Activated CD8-positive, alpha-beta T cell treated with anti-CD3 and anti-CD28 coated beads for 36 hours (primary cell): ENCODE measurements around the gene CEBPG. TPM values are rescaled to one million over a fixed set of nuclear protein-coding genes. Genes with fewer than 3 reads are reported as not detected.

Source experiments
- ATAC-seq: fragments of 200-7000 bp; cut with Tn5 transposase; one replicate; pipeline ENCODE4 v1.10.0; 2021; ENCODE audit warnings: mild to moderate bottlenecking, moderate library complexity
- CTCF ChIA-PET: fragments of 350-600 bp; sonication (Branson Sonifier 250); formaldehyde crosslinking; loops from one replicate; lab custom pipeline; 2021; ENCODE audit warnings: antibody characterized with exemption; lab: Charles Lee
- POLR2A ChIA-PET: fragments of 350-600 bp; sonication (Branson Sonifier 250); formaldehyde crosslinking; loops from one replicate; lab custom pipeline; 2021; ENCODE audit warnings: antibody characterized with exemption; lab: Charles Lee
- DNase-seq: peaks from one replicate; pipeline ENCODE4 v3.0.0-alpha.2; 2020
- H3K27ac Mint-ChIP-seq: one replicate; pipeline ENCODE4 v1.8.0; 2021; ENCODE audit warnings: mild to moderate bottlenecking, mixed read lengths
- H3K27me3 Mint-ChIP-seq: one replicate; pipeline ENCODE4 v1.8.0; 2021; ENCODE audit warnings: mixed read lengths
- H3K36me3 Mint-ChIP-seq: one replicate; pipeline ENCODE4 v1.8.0; 2021; ENCODE audit warnings: low read depth, mixed read lengths
- H3K4me1 Mint-ChIP-seq: one replicate; pipeline ENCODE4 v1.8.0; 2021; ENCODE audit warnings: low read depth, mixed read lengths
- H3K4me3 Mint-ChIP-seq: one replicate; pipeline ENCODE4 v1.8.0; 2021; ENCODE audit warnings: mild to moderate bottlenecking, moderate library complexity, mixed read lengths
- H3K9me3 Mint-ChIP-seq: one replicate; pipeline ENCODE4 v1.8.0; 2021; ENCODE audit warnings: mixed read lengths
- CTCF ChIP-seq: fragments of 200-600 bp; IDR thresholded peaks from one replicate; pipeline ENCODE4 v1.8.0; 2022; ENCODE audit warnings: antibody characterized with exemption, mild to moderate bottlenecking
- intact Hi-C: fragments of 100-400 bp; cut with micrococcal nuclease; formaldehyde crosslinking; loops from one replicate; pipeline ENCODE4 v1.10.0; 2022
- total RNA-seq, 2 experiments: library from RNA; stranded (reverse); gene quantifications; one replicate each; pipeline ENCODE4 v1.2.3, GENCODE V29; 2021

The CEBPG gene
- total RNA-seq, 2 experiments from 2014 or later = 28.3 to 30.1 TPM

- Mint-ChIP-seq H3K4me1 (peaks cover 14% of the 10 kb centered on the region), H3K36me3 (no peaks in the 10 kb centered on the region), H3K4me3 (no peak overlapping the region), H3K27me3 (no peaks in the 10 kb centered on the region), H3K27ac (no peak overlapping the region), H3K9me3 (no peaks in the 10 kb centered on the region)
- intact Hi-C loops = no loop called here
- CTCF ChIA-PET = interaction anchor here (1.0 kb wide), 1 partner anchor 13 kb away, joined by 3 read pairs; no protein-coding TSS in a partner anchor
- DNase-seq (no peak), ATAC-seq (no peak)
- POLR2A ChIA-PET = no interaction called here
- TF ChIP-seq CTCF = no peak
Measured at GRCh38 chr19:33428627-33429125, 55.2 kb downstream of the CEBPG start.

- peak overlapping the region; percentile 67 for H3K27ac Mint-ChIP-seq
- no peaks in the 10 kb centered on the region for H3K36me3 Mint-ChIP-seq
- H3K9me3 Mint-ChIP-seq = no peaks in the 10 kb centered on the region
- POLR2A ChIA-PET = no interaction called here
- CTCF ChIA-PET = interaction anchor here (0.7 to 1.6 kb wide), 26 partner anchors 10 to 348 kb away, joined by 3 to 39 read pairs (median 4); partner anchors contain the start of genes CEBPG and PEPD
- no peaks in the 10 kb centered on the region for H3K27me3 Mint-ChIP-seq
- ATAC-seq = peak; percentile 78
- peaks cover 14% of the 10 kb centered on the region for H3K4me1 Mint-ChIP-seq
- TF ChIP-seq CTCF = no peak
- DNase-seq = peak; percentile 34
- no peak overlapping the region for H3K4me3 Mint-ChIP-seq
- intact Hi-C loops = loop anchor here (2.0 kb wide), 1 partner anchor 341 kb away; no protein-coding TSS in a partner anchor
Measured at GRCh38 chr19:33429891-33430673, 56.6 kb downstream of the CEBPG start.

GRCh38 chr19:33430674-33431277 is 57.3 kb downstream of the CEBPG start:
- Mint-ChIP-seq H3K36me3 (no peaks in the 10 kb centered on the region), H3K27ac (peak overlapping the region; percentile 67), H3K27me3 (no peaks in the 10 kb centered on the region), H3K9me3 (no peaks in the 10 kb centered on the region), H3K4me1 (peaks cover 14% of the 10 kb centered on the region), H3K4me3 (no peak overlapping the region)
- TF ChIP-seq CTCF = peak; percentile 80
- CTCF ChIA-PET = interaction anchor here (0.7 to 1.6 kb wide), 27 partner anchors 11 to 348 kb away, joined by 3 to 39 read pairs (median 4); partner anchors contain the start of genes CEBPG and PEPD
- intact Hi-C loops = loop anchor here (2.0 kb wide), 1 partner anchor 340 kb away; no protein-coding TSS in a partner anchor
- ATAC-seq (peak; percentile 88), DNase-seq (peak; percentile 79)
- POLR2A ChIA-PET = no interaction called here

- ATAC-seq (no peak), DNase-seq (no peak)
- Mint-ChIP-seq H3K27me3 (no peaks in the 10 kb centered on the region), H3K4me1 (peaks cover 14% of the 10 kb centered on the region), H3K27ac (no peak overlapping the region), H3K36me3 (no peaks in the 10 kb centered on the region), H3K4me3 (no peak overlapping the region), H3K9me3 (no peaks in the 10 kb centered on the region)
- CTCF ChIA-PET = interaction anchor here (0.5 to 1.6 kb wide), 7 partner anchors 12 to 346 kb away, joined by 3 to 8 read pairs (median 5); no protein-coding TSS in a partner anchor
- intact Hi-C loops = no loop called here
- POLR2A ChIA-PET = no interaction called here
- TF ChIP-seq CTCF = no peak
Measured at GRCh38 chr19:33432015-33432414, 58.5 kb downstream of the CEBPG start.

Other genes starting within 250 kb of the CEBPG start
- not detected for gene WDR88, start 241.6 kb upstream of the CEBPG start, total RNA-seq
- under 1 TPM; 0.27 to 0.31 TPM for gene LRP3, start 179.4 kb upstream of the CEBPG start, total RNA-seq
- not detected for gene SLC7A10, start 147.9 kb upstream of the CEBPG start, total RNA-seq
- gene CEBPA, start 71.2 kb upstream of the CEBPG start, total RNA-seq = under 1 TPM; 0.34 to 0.45 TPM
- gene PEPD, start 148.1 kb downstream of the CEBPG start, total RNA-seq = 10 to 100 TPM; 32.6 to 34.6 TPM
- not detected for gene CHST8, start 248.2 kb downstream of the CEBPG start, total RNA-seq